NCI-H1417 (cell line): ENCODE data around the gene IGSF8.

Experiments used
- DNase-seq, 3 experiments: peaks; one replicate each; lab custom pipeline; 2025; lab: John Stamatoyannopoulos, UW

The IGSF8 gene, protein sequence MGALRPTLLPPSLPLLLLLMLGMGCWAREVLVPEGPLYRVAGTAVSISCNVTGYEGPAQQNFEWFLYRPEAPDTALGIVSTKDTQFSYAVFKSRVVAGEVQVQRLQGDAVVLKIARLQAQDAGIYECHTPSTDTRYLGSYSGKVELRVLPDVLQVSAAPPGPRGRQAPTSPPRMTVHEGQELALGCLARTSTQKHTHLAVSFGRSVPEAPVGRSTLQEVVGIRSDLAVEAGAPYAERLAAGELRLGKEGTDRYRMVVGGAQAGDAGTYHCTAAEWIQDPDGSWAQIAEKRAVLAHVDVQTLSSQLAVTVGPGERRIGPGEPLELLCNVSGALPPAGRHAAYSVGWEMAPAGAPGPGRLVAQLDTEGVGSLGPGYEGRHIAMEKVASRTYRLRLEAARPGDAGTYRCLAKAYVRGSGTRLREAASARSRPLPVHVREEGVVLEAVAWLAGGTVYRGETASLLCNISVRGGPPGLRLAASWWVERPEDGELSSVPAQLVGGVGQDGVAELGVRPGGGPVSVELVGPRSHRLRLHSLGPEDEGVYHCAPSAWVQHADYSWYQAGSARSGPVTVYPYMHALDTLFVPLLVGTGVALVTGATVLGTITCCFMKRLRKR

DNA sequence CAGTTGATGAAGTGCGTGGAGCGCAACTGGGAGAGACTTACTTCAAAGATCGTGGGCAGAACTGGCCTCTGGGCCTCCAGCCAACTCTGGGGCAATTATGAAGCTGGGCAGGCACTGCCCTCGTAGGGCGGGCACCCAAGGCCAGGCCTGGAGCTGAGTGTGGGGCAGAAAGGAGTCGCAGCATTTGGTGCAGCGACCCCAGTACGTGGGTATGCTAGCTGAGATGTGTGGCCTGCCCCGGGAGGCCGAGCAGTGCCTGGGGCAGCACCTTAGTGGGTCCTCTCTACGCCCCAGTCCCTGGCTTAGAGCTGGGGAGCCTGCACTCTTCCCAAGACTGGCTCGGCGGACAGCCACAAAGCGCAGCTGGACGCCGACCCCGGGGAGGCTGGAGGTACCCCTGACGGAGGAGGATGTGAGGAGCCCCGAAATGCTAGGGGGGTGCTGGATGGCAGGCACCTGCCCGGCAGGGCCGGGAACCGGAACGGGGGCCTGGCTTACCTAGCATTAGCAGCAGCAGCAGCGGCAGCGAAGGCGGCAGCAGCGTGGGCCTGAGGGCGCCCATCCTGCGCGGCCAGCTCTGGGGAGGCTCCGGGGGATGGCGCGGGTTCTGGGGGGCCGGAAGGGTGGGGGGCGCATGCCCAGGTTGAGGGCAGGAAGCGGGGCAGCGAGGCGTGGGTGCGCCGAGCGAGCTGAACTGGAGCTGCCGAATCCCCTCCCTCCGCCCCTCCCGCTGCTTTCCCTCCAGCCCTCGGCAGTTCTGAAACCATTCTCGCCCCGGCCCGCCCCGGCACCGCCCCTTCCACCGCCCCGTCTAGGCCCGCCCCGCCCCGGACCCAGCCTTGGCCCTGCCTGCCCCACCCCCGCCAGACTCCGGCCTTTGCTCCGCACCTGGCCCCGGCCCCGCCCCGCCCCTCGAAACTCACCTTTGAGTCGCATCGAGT, at the start of gene IGSF8:
IGSF8 (minus strand) TSS at position 709 of the 941 bp plus-strand sequence; CDS start at position 562, 147 bp downstream.
- DNase-seq: peak; percentile 91 to 99 (median 95)

GRCh38 chr1:160148121-160148520, 49.7 kb upstream of the IGSF8 start:
- no peak for DNase-seq

DNA sequence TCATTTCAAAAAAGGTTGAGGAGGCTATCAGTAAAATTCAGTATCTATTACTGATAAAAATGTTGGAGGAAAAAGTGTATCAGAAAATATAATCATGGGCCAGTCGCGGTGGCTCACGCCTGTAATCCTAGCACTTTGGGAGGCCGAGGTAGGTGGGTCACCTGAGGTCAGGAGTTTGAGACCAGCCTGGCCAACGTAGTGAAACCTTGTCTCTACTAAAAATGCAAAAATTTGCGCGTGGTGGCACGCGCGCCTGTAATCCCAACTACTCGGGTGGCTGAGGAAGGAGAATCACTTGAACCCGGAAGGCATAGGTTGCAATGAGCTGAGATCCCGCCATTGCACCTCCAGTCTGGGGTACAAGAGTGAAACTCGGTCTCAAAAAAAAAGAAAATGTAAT, 47.7 kb upstream of the IGSF8 start:
- no peak for DNase-seq

DNA sequence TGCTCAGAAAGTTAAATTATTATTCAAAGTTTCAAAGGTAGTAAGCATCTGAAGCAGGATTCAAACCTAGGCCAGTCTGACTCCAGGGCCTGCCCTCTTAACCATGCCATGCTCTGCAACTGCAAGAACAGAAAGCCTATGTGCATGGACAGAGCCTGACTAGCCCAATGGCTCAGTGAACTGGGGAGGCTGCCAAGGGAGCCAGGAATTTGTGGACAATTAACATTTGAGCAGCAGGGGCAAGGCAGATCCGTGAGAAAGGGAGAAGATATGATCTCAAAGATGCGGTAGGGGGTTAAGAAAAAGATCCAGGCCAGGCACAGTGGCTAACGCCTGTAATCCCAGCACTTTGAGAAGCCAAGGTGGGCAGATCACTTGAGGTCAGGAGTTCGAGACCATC, 46.5 kb upstream of the IGSF8 start:
- no peak for DNase-seq

DNA sequence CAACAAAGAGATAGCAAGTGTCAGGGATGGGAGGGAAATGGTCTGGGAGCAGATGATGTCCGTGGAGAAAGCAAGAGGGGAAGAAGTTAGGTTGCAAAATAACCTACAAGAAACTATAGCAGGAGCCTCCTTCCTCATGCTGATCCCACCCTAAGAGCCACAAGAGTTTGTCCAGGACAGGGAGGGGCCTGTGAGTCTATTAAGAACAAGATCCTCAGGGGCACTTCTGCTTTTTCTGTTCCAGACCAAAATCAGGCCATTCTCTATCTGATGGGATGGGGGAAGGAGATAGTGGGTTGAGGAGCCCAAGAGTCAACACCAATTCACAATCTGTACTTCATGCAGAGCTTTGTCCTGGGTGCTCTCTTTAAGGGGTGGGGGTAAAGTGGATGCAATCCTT, 45.3 kb upstream of the IGSF8 start:
- no peak for DNase-seq

GRCh38 chr1:160139840-160140239, 41.4 kb upstream of the IGSF8 start:
- no peak for DNase-seq

GRCh38 chr1:160137216-160137862, 38.9 kb upstream of the IGSF8 start:
- no peak for DNase-seq

DNA sequence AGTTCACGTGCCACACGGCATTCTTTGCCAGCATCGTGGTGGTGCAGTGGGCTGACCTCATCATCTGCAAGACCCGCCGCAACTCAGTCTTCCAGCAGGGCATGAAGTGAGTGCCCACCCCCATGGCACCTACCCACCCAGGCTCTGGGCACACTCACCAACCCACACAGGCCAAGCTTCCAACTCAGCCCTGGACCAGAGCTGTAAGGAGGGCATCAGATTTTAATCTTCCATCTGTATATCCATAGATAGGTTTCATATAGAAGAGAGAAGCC, 38.4 kb upstream of the IGSF8 start:
- DNase-seq: no peak

DNA sequence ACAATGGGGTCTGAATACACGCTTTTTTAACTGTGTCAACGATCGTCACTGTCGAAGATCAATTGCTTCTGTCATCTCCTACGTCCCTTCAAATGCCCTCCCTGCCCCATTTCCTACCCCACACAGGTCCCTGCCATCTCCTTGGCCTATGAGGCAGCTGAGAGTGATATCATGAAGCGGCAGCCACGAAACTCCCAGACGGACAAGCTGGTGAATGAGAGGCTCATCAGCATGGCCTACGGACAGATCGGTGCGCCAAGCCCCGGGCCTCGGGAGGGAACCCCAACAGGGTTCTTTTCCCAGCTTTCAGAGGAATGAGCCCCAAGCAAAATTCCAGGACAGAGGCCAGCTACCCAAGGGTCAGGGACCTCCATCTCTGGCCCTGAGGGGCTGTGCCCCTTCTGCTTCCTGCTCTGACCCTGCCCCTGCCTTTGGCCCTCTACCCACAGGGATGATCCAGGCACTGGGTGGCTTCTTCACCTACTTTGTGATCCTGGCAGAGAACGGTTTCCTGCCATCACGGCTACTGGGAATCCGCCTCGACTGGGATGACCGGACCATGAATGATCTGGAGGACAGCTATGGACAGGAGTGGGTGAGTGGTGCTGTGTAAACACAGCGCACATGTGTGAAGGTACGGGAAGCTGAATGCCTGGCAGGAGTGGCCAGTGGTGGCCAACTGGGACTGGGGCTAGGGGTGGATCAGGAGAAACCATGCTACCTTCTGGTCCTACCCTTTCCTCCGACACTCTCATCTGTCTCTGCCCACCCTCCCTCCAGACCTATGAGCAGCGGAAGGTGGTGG, 37.9 kb upstream of the IGSF8 start:
- no peak for DNase-seq

DNA sequence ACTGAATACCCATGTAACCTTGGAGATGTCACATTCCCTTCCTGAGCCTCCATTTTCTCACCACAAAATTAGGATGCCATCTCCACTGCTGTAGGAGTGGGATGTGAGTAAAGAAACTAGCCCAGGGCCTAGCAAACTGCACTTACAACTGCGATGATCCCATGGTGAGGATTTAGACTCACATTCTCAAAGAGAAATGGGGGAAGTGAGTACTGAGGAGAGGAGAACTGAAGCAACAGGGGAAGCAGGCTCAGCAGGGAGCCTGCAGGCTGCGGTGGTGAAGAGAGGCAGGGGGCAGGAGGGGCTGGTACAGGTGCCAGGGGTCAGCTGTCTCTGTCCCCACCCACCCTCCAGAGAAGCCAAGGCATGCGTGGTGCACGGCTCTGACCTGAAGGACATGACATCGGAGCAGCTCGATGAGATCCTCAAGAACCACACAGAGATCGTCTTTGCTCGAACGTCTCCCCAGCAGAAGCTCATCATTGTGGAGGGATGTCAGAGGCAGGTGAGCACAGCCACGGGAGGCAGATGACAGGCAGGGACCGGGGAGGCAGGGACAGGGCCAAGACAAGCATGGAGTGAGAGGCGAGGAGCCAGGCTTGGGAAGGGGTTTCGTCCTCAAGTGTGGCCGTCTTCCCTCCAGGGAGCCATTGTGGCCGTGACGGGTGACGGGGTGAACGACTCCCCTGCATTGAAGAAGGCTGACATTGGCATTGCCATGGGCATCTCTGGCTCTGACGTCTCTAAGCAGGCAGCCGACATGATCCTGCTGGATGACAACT, 36.6 kb upstream of the IGSF8 start:
- DNase-seq: no peak

GRCh38 chr1:160133990-160134770, 35.8 kb upstream of the IGSF8 start:
- no peak for DNase-seq

DNA sequence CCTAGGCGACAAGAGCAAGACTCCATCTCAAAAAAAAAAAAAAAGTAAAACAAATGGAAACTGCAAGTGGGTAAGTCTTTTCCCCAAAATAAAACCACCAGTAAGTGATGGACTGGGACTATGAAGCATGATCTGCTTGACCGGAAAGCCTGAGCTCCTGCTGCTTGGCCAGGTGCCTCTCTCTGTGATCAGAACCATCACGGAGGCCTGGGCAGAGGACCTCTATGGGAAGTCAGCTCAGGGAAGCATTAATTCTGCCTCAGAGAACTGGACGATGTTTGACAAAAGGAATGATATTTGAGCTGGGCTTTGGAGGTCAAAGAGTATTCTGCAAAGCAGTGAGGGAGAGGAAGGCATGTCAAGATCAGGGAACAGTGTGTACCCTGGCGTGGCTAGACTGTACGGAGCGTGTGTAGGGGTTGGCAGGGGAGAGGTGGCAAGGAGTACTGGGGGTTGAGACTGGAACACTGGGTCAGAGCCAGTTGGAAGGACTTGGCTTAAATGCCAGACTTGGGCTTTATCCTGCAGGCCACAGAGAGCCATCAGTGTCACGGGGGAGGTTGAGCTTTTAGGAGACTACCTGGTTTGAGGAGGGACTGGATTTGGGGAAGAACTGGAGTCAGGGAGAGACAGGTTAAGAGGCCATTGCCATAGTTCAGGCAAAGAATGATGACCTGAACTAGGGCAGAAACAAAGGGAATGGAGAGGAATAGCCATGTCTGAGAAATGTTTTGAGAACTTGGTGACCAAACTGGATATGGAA, 33.6 kb upstream of the IGSF8 start:
- DNase-seq: no peak

DNA sequence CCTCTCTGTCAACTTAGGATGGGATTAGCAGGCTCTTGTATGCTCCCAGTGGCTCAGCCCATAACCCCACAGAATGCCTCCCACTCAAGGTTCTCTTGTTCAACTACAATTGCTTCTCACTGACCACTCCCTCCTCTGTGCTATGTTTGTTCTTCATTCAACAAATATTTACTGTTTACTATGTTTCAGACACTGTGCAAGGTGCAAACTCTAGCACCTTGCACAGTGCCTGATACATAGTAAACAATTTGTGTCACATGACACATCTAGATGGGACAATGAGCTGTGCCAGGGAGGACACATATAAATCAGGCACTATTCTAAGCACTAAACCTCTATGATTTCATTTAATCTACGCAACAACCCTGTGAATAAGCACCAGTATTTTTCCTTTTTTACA, 32.5 kb upstream of the IGSF8 start:
- DNase-seq: no peak

DNA sequence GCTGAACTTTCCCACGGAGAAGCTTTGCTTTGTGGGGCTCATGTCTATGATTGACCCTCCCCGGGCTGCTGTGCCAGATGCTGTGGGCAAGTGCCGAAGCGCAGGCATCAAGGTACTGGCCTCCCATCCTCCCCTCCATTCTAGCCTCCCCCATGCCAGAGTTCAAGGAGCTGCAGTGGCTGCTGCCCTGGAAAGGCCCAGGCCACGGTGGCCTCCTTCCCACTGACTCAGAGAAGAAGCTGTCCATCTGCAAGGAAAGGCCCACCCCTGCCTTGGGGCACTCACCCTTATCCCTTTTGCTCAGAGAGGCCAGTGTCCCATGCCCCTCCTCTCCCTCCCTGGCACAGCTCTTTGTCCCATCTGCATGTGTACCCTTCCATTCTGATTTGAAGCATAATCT, 32.1 kb upstream of the IGSF8 start:
- DNase-seq: no peak

- no peak for DNase-seq
Observed at GRCh38 chr1:160129966-160130365, 31.5 kb upstream of the IGSF8 start.

GRCh38 chr1:160129558-160129957, 31.1 kb upstream of the IGSF8 start:
- no peak for DNase-seq

GRCh38 chr1:160129046-160129445, 30.6 kb upstream of the IGSF8 start:
- no peak for DNase-seq

- no peak for DNase-seq
Observed at GRCh38 chr1:160128636-160129035, 30.2 kb upstream of the IGSF8 start.
